H1 (cell line): ENCODE results near the gene DRAM2. TPM values are rescaled to one million over a fixed set of nuclear protein-coding genes. Genes with fewer than 3 reads are reported as not detected.

Experiments used
- CTCF ChIA-PET: fragments of 300-600 bp; sonication (Branson Sonifier 250); formaldehyde crosslinking; loops from one replicate; lab custom pipeline; 2021; ENCODE audit not compliant: partially characterized antibody; lab: Charles Lee
- POLR2A ChIA-PET: fragments of 300-600 bp; sonication (Branson Sonifier 250); formaldehyde crosslinking; loops from one replicate; lab custom pipeline; 2021; ENCODE audit warnings: inconsistent platforms; ENCODE audit not compliant: partially characterized antibody; lab: Charles Lee
- DNase-seq, 2 experiments: peaks; one replicate each; pipeline versions ENCODE4 v3.0.0 to v3.0.0-alpha.2; 2010 to 2022; ENCODE audit warnings: low spot score in 2 of 2, low read depth in 1 of 2, mixed read lengths in 1 of 2
- FAIRE-seq: peaks from 2 replicates; lab custom pipeline; 2011; peaks lifted over from hg19 to GRCh38; lab: Jason Lieb, UNC
- H2AFZ ChIP-seq: 2 replicates; pipeline ENCODE4 v1.8.1; 2012; ENCODE audit warnings: low read length, inconsistent platforms
- H2AK5ac ChIP-seq: 2 replicates; pipeline ENCODE4 v1.6.1; 2013; ENCODE audit warnings: low read depth, low read length
- H2BK120ac ChIP-seq: replicated peaks from 2 replicates; pipeline ENCODE3; 2013; ENCODE audit warnings: low read depth, low read length, inconsistent platforms
- H2BK12ac ChIP-seq: 2 replicates; pipeline ENCODE4 v1.6.1; 2013; ENCODE audit warnings: low read depth, low read length
- H2BK15ac ChIP-seq: 2 replicates; pipeline ENCODE4 v1.6.1; 2013; ENCODE audit warnings: low read length
- H2BK20ac ChIP-seq: 2 replicates; pipeline ENCODE4 v1.6.1; 2013; ENCODE audit warnings: low read length
- H2BK5ac ChIP-seq: 2 replicates; pipeline ENCODE4 v1.6.1; 2013; ENCODE audit warnings: low read depth, low read length
- H3K14ac ChIP-seq: 2 replicates; pipeline ENCODE4 v1.6.1; 2013; ENCODE audit warnings: inconsistent platforms; ENCODE audit not compliant: insufficient read length
- H3K18ac ChIP-seq: 2 replicates; pipeline ENCODE4 v1.6.1; 2013; ENCODE audit warnings: low read length; ENCODE audit errors: extremely low read depth
- H3K23ac ChIP-seq: 2 replicates; pipeline ENCODE4 v1.6.1; 2013; ENCODE audit warnings: inconsistent platforms; ENCODE audit not compliant: insufficient read length
- H3K23me2 ChIP-seq: 2 replicates; pipeline ENCODE4 v1.6.1; 2013; ENCODE audit warnings: low read depth, low read length
- H3K27ac ChIP-seq: 2 replicates; pipeline ENCODE4 v1.6.1; 2011; ENCODE audit warnings: low read depth, low read length, inconsistent platforms
- H3K27me3 ChIP-seq, 4 experiments: replicated peaks in 1 of 4; 1 replicate in 1 of 4; 2 replicates in 3 of 4; pipeline versions ENCODE4 v1.6.1 to v1.8.1; 2011 to 2013; ENCODE audit warnings: low read length in 3 of 4, mild to moderate bottlenecking in 3 of 4, inconsistent platforms in 2 of 4, mixed read lengths in 2 of 4, moderate library complexity in 1 of 4; ENCODE audit not compliant: control insufficient read depth in 3 of 4, insufficient read depth in 3 of 4; ENCODE audit errors: extremely low read depth in 1 of 4
- H3K36me3 ChIP-seq, 4 experiments: 2 replicates each; pipeline versions ENCODE4 v1.6.1 to v1.8.1; 2011 to 2013; ENCODE audit warnings: mild to moderate bottlenecking in 4 of 4, low read length in 3 of 4, moderate library complexity in 2 of 4, control low read depth in 1 of 4, inconsistent platforms in 1 of 4; ENCODE audit not compliant: insufficient read depth in 4 of 4, control insufficient read depth in 2 of 4
- H3K4ac ChIP-seq: replicated peaks from 2 replicates; pipeline ENCODE3; 2013; ENCODE audit warnings: low read length, low read depth, mixed read lengths, inconsistent platforms; ENCODE audit not compliant: insufficient read length
- H3K4me1 ChIP-seq, 4 experiments: replicated peaks in 1 of 4; 1 replicate in 1 of 4; 2 replicates in 3 of 4; pipeline versions ENCODE4 v1.6.1 to v1.8.1; 2011 to 2013; ENCODE audit warnings: low read length in 3 of 4, inconsistent platforms in 2 of 4, mixed read lengths in 1 of 4; ENCODE audit not compliant: insufficient read depth in 4 of 4, control insufficient read depth in 3 of 4
- H3K4me2 ChIP-seq, 2 experiments: 2 replicates each; pipeline versions ENCODE4 v1.6.1 to v1.8.1; 2011 to 2013; ENCODE audit warnings: low read depth in 2 of 2, low read length in 2 of 2, control low read depth in 1 of 2, inconsistent platforms in 1 of 2, mild to moderate bottlenecking in 1 of 2; ENCODE audit not compliant: insufficient read depth in 1 of 2
- H3K4me3 ChIP-seq, 4 experiments: fragments of 200-600, 300-600 bp in 1 of 4; sonication (generic), shearing (Covaris generic), sonication (Bioruptor Twin) in 1 of 4; 2 replicates each; pipeline versions ENCODE4 v1.5.1 to v1.8.1; 2011 to 2016; ENCODE audit warnings: low read length in 4 of 4, low read depth in 3 of 4, control low read depth in 2 of 4, inconsistent platforms in 2 of 4, mild to moderate bottlenecking in 2 of 4, mixed read lengths in 1 of 4, moderate library complexity in 1 of 4; ENCODE audit not compliant: insufficient read depth in 2 of 4; ENCODE audit errors: extremely low read depth in 1 of 4
- H3K56ac ChIP-seq: replicated peaks from 2 replicates; pipeline ENCODE3; 2013; ENCODE audit warnings: low read depth, mild to moderate bottlenecking, mixed read lengths, low read length, inconsistent platforms; ENCODE audit not compliant: insufficient read length
- H3K79me1 ChIP-seq: 2 replicates; pipeline ENCODE4 v1.6.1; 2013; ENCODE audit warnings: low read depth, low read length, control low read depth
- H3K79me2 ChIP-seq, 2 experiments: 2 replicates each; pipeline versions ENCODE4 v1.6.1 to v1.8.1; 2012 to 2013; ENCODE audit warnings: low read length in 2 of 2, mild to moderate bottlenecking in 2 of 2, inconsistent platforms in 1 of 2; ENCODE audit not compliant: insufficient read depth in 2 of 2, control insufficient read depth in 1 of 2
- H3K9ac ChIP-seq, 4 experiments: replicated peaks in 1 of 4; 1 replicate in 1 of 4; 2 replicates in 3 of 4; pipeline versions ENCODE4 v1.6.1 to v1.8.1; 2011 to 2013; ENCODE audit warnings: low read depth in 3 of 4, low read length in 3 of 4, control low read depth in 2 of 4, mild to moderate bottlenecking in 2 of 4, moderate library complexity in 2 of 4, inconsistent platforms in 1 of 4; ENCODE audit errors: extremely low read depth in 1 of 4
- H3K9me3 ChIP-seq, 2 experiments: 2 replicates each; pipeline versions ENCODE4 v1.6.1 to v1.8.1; 2012 to 2013; ENCODE audit warnings: mild to moderate bottlenecking in 2 of 2, moderate library complexity in 2 of 2, control low read depth in 1 of 2, inconsistent platforms in 1 of 2, low read depth in 1 of 2, low read length in 1 of 2, mixed read lengths in 1 of 2; ENCODE audit not compliant: insufficient read depth in 2 of 2
- H4K20me1 ChIP-seq, 2 experiments: replicated peaks in 1 of 2; 2 replicates each; pipeline versions ENCODE3 to v1.8.1; 2011 to 2013; ENCODE audit warnings: inconsistent platforms in 2 of 2, low read length in 2 of 2, mild to moderate bottlenecking in 1 of 2; ENCODE audit not compliant: insufficient read depth in 2 of 2, control insufficient read depth in 1 of 2
- H4K5ac ChIP-seq: 2 replicates; pipeline ENCODE4 v1.6.1; 2013; ENCODE audit warnings: low read length, low read depth, mixed read lengths, inconsistent platforms; ENCODE audit not compliant: insufficient read length
- H4K8ac ChIP-seq: 2 replicates; pipeline ENCODE4 v1.8.0; 2013; ENCODE audit warnings: mild to moderate bottlenecking, moderate library complexity, low read length, inconsistent platforms; ENCODE audit not compliant: insufficient read depth; ENCODE audit errors: extremely low read depth
- H4K91ac ChIP-seq: replicated peaks from 2 replicates; pipeline ENCODE3; 2013; ENCODE audit warnings: low read length, mixed read lengths, inconsistent platforms; ENCODE audit not compliant: insufficient read length
- CHD1 ChIP-seq: IDR thresholded peaks from 2 replicates; pipeline ENCODE4 v1.6.1; 2012; ENCODE audit warnings: low read depth, low read length, improper control_type of control experiment
- CTBP2 ChIP-seq: IDR thresholded peaks from 2 replicates; pipeline ENCODE4 v1.7.0; 2011; ENCODE audit warnings: borderline replicate concordance, mild to moderate bottlenecking, moderate library complexity, mixed read lengths, low read length; ENCODE audit not compliant: insufficient read depth, insufficient read length
- HDAC2 ChIP-seq, 2 experiments: fragments of 300-600 bp in 1 of 2; sonication (generic) in 1 of 2; IDR thresholded peaks; 2 replicates each; pipeline ENCODE4 v1.6.1; 2011 to 2012; ENCODE audit warnings: low read depth in 2 of 2, low read length in 2 of 2, mild to moderate bottlenecking in 2 of 2, moderate library complexity in 2 of 2, borderline replicate concordance in 1 of 2, inconsistent platforms in 1 of 2
- JUN ChIP-seq: IDR thresholded peaks from 2 replicates; pipeline ENCODE4 v1.6.1; 2011; ENCODE audit warnings: low read depth, mild to moderate bottlenecking, improper control_type of control experiment, low read length
- POLR2AphosphoS5 ChIP-seq: IDR thresholded peaks from 2 replicates; pipeline ENCODE4 v1.6.1; 2011; ENCODE audit warnings: low read depth, low read length
- POU5F1 ChIP-seq: IDR thresholded peaks from 2 replicates; pipeline ENCODE4 v1.6.1; 2011; ENCODE audit warnings: low read depth, mild to moderate bottlenecking, low read length, moderate library complexity
- SAP30 ChIP-seq: fragments of 300-600 bp; sonication (generic); IDR thresholded peaks from 2 replicates; pipeline ENCODE4 v1.7.1; 2012; ENCODE audit warnings: low read length, moderate library complexity, mild to moderate bottlenecking, inconsistent platforms; ENCODE audit not compliant: insufficient read depth, insufficient replicate concordance
- SIRT6 ChIP-seq: IDR thresholded peaks from one replicate; pipeline ENCODE4 v1.7.1; 2012; ENCODE audit warnings: low read length, inconsistent platforms
- TAF1 ChIP-seq: IDR thresholded peaks from 2 replicates; pipeline ENCODE4 v1.6.1; 2011; ENCODE audit warnings: mild to moderate bottlenecking, low read depth, low read length
- YY1 ChIP-seq: IDR thresholded peaks from 2 replicates; pipeline ENCODE4 v1.6.1; 2011; ENCODE audit warnings: low read depth, mild to moderate bottlenecking, low read length
- WGBS, 2 experiments: shearing (Covaris generic) in 1 of 2; methylation state at CpG; one replicate each; pipeline versions ENCODE4 v1.1.6 to v1.1.7; 2013 to 2015; ENCODE audit warnings: low lambda C conversion rate in 2 of 2, mixed read lengths in 2 of 2, inconsistent platforms in 1 of 2, low coverage in 1 of 2, missing lambda C conversion rate in 1 of 2; ENCODE audit not compliant: insufficient replicate concordance in 2 of 2, insufficient coverage in 1 of 2, insufficient read length in 1 of 2; ENCODE audit errors: extremely low coverage in 1 of 2, missing lambda C conversion rate in 1 of 2; 5-methylcytosine and 5-hydroxymethylcytosine counted together
- polyA plus RNA-seq, 7 experiments: library from polyadenylated mRNA; depleted of rRNA in 3 of 7; stranded (reverse) in 5 of 7; unstranded in 2 of 7; fragments of >200 nt in 5 of 7; fragments of 200-250 nt in 2 of 7; gene quantifications; 1 replicate in 5 of 7; 2 replicates in 1 of 7; 4 replicates in 1 of 7; pipeline versions ENCODE4 v1.2.1 to v1.2.3, GENCODE V29; 2011 to 2013; ENCODE audit warnings: missing spikeins in 2 of 7, mixed read lengths in 2 of 7
- total RNA-seq: library from RNA; stranded (reverse); fragmentation: NEBNext Ultra II Directional; extraction: Animal tissue kit (Norgen Biotek cat#: 25700); gene quantifications from 2 replicates; pipeline ENCODE4 v1.2.1, GENCODE V29; 2021
- TF ChIP-seq, protein P1 (sequence below), 3 experiments: IDR thresholded peaks; 1 replicate in 2 of 3; 2 replicates in 1 of 3; pipeline versions ENCODE4 v1.5.1 to v1.6.1; 2011; ENCODE audit warnings: low read length in 3 of 3, mild to moderate bottlenecking in 3 of 3, inconsistent platforms in 2 of 3, low read depth in 1 of 3, moderate library complexity in 1 of 3; ENCODE audit not compliant: insufficient read depth in 1 of 3; ENCODE audit errors: control extremely low read depth in 1 of 3

The DRAM2 gene
- total and polyA plus RNA-seq, 2 of the 8 experiments (the other 6 are each of a cell fraction or from before 2014, with no cell fraction given) = 35.2 to 68.2 TPM

- no peak overlapping the region for H4K8ac ChIP-seq
- no peak overlapping the region for H3K14ac ChIP-seq
- H2BK12ac ChIP-seq = no peak overlapping the region
- H2AFZ ChIP-seq = no peak overlapping the region
- ChIA-PET POLR2A (no interaction called here), CTCF (no interaction called here)
- FAIRE-seq (no peak), DNase-seq (no peak)
- H3K27ac ChIP-seq = no peak overlapping the region
- H3K4me2 ChIP-seq = no peak overlapping the region
- H4K20me1 ChIP-seq = peaks cover 0 to 1% of the 10 kb centered on the region in 2 experiments
- no peak overlapping the region for H2BK5ac ChIP-seq
- no peak overlapping the region for H4K5ac ChIP-seq
- 94% methylated on average over 2 of the region's 2 CpGs; no CpG with 5 or more reads in 1 of the 2 experiments for WGBS, 2 experiments
- H4K91ac ChIP-seq = no peak overlapping the region
- no peak overlapping the region for H2BK15ac ChIP-seq
- no peak overlapping the region for H3K4ac ChIP-seq
- no peak overlapping the region for H2AK5ac ChIP-seq
- TF ChIP-seq TAF1 (no peak), POLR2AphosphoS5 (no peak), CTBP2 (no peak), CHD1 (no peak), JUN (no peak), HDAC2 (IDR thresholded peaks at IDR 0.05; ENCODE audit: borderline replicate concordance in 1 of 2, low read depth in 2 of 2, low read length in 2 of 2) (no peak), SIRT6 (no peak), YY1 (no peak), SAP30 (no peak), POU5F1 (no peak)
- TF ChIP-seq, protein P1, sequence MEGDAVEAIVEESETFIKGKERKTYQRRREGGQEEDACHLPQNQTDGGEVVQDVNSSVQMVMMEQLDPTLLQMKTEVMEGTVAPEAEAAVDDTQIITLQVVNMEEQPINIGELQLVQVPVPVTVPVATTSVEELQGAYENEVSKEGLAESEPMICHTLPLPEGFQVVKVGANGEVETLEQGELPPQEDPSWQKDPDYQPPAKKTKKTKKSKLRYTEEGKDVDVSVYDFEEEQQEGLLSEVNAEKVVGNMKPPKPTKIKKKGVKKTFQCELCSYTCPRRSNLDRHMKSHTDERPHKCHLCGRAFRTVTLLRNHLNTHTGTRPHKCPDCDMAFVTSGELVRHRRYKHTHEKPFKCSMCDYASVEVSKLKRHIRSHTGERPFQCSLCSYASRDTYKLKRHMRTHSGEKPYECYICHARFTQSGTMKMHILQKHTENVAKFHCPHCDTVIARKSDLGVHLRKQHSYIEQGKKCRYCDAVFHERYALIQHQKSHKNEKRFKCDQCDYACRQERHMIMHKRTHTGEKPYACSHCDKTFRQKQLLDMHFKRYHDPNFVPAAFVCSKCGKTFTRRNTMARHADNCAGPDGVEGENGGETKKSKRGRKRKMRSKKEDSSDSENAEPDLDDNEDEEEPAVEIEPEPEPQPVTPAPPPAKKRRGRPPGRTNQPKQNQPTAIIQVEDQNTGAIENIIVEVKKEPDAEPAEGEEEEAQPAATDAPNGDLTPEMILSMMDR (IDR thresholded peaks at IDR 0.05; ENCODE audit: control extremely low read depth in 1 of 3, insufficient read depth in 1 of 3, low read depth in 1 of 3, low read length in 3 of 3) = no peak
- no peak overlapping the region for H3K9ac ChIP-seq
- no peaks in the 10 kb centered on the region; the same call in 1 of the 2 replicates for H3K79me1 ChIP-seq
- H2BK120ac ChIP-seq = no peak overlapping the region
- H3K23me2 ChIP-seq = no peaks in the 10 kb centered on the region
- no peak overlapping the region for H3K56ac ChIP-seq
- H3K27me3 ChIP-seq = no peaks in the 10 kb centered on the region
- peaks cover 0 to 20% (median 3%) of the 10 kb centered on the region in 4 experiments; a peak in 3 of 8 replicates for H3K36me3 ChIP-seq
- no peak overlapping the region for H2BK20ac ChIP-seq
- no peaks in the 10 kb centered on the region for H3K4me1 ChIP-seq
- no peaks in the 10 kb centered on the region for H3K9me3 ChIP-seq
- no peak overlapping the region for H3K23ac ChIP-seq
- H3K18ac ChIP-seq = no peak overlapping the region
- peaks cover 0 to 48% of the 10 kb centered on the region in 2 experiments; a peak in 3 of 4 replicates for H3K79me2 ChIP-seq
- no peak overlapping the region for H3K4me3 ChIP-seq
Observed at GRCh38 chr1:111157431-111157830, 17.5 kb upstream of the DRAM2 start.
